Measurements from ENCODE around the gene SGCD. TPM values are rescaled to one million over a fixed set of nuclear protein-coding genes. Genes with fewer than 3 reads are reported as not detected.

The SGCD gene
- total RNA-seq, 1 experiment from 2014 or later, result not detected

DNA sequence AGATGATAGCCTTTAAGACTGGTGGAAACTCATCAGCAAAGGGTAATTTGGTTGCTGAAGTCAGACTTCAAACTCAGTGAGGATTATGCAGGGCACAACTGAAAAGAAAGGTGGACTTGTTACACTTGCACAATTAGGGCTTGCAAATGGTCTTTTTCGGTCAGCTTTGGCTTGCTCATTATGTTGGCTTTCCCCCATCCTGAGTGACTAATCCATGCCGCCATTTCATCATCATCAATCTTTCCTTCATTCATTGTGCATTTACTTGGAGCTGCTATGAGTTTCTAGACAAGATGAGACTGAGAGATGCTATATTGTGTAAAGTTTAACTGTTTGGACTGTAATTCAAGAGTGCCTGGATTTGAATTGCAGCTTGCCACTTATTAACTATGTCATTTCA is 388.3 kb downstream of the SGCD start (continued):
- TF ChIP-seq REST (IDR thresholded peaks at IDR 0.05; ENCODE audit: low read depth), result no peak
- no peak for TF ChIP-seq EZH2phosphoT487 (IDR thresholded peaks at IDR 0.05; ENCODE audit: borderline replicate concordance)
- TF ChIP-seq EGR1 (IDR thresholded peaks at IDR 0.05; ENCODE audit: low read depth), result no peak
- no peak for TF ChIP-seq CEBPB (IDR thresholded peaks at IDR 0.05; ENCODE audit: low read depth)
- no peak for TF ChIP-seq YY1 (IDR thresholded peaks at IDR 0.05; ENCODE audit: extremely low read depth, insufficient replicate concordance, low read depth, low read length)

- no peak overlapping the region for H3K4me2 ChIP-seq (ENCODE audit: low read length)
- no peak overlapping the region for H3K9ac ChIP-seq (ENCODE audit: low read length)
- H3K4me1 ChIP-seq (ENCODE audit: control insufficient read depth in 1 of 2, insufficient read depth in 2 of 2, low read length in 2 of 2), result no peaks in the 10 kb centered on the region
- no peaks in the 10 kb centered on the region for H3K79me2 ChIP-seq (ENCODE audit: insufficient read depth, low read length)
- no peak overlapping the region for H2AFZ ChIP-seq (ENCODE audit: low read depth, low read length, poor library complexity, severe bottlenecking)
- H3K27me3 ChIP-seq (ENCODE audit: insufficient read depth, low read length), result no peaks in the 10 kb centered on the region
- no peaks in the 10 kb centered on the region for H3K36me3 ChIP-seq (ENCODE audit: control insufficient read depth in 1 of 2, insufficient read depth in 2 of 2, low read length in 2 of 2)
- ATAC-seq (no peak), DNase-seq (ENCODE audit: low read depth, low spot score) (no peak)
- no peak overlapping the region for H3K27ac ChIP-seq (ENCODE audit: low read depth, low read length)
- CTCF ChIA-PET, result no interaction called here
- RAD21 ChIA-PET (ENCODE audit: low non-redundant PET in 1 of 2, low total read pairs in 2 of 2, uncharacterized antibody in 2 of 2, unreplicated experiment in 2 of 2), result no interaction called here
- TF ChIP-seq EGR1 (IDR thresholded peaks at IDR 0.05; ENCODE audit: low read depth) (no peak), TCF7L2 (IDR thresholded peaks at IDR 0.05; ENCODE audit: borderline replicate concordance, extremely low read depth, insufficient read depth, insufficient read length) (no peak), CEBPB (IDR thresholded peaks at IDR 0.05; ENCODE audit: low read depth) (no peak), FOSL1 (IDR thresholded peaks at IDR 0.05; ENCODE audit: low read depth) (no peak)
- H3K4me3 ChIP-seq (replicated peaks in 1 of 2; ENCODE audit: low read depth in 1 of 2, low read length in 2 of 2), result no peak overlapping the region
- POLR2A ChIA-PET, result no interaction called here
- H4K20me1 ChIP-seq (ENCODE audit: insufficient read depth), result no peaks in the 10 kb centered on the region
- intact Hi-C loops (cut with micrococcal nuclease), result no loop called here
- no peaks in the 10 kb centered on the region for H3K9me2 ChIP-seq (ENCODE audit: insufficient read depth)
- no peaks in the 10 kb centered on the region for H3K9me3 ChIP-seq (ENCODE audit: control insufficient read depth in 1 of 2, insufficient read depth in 1 of 2, low read depth in 1 of 2, low read length in 2 of 2)
- BruUV-seq (replicated peaks), result no TSS peak
These were observed 389.8 kb downstream of the SGCD start for GRCh38 chr5:156716591-156717380.

Measured in HCT116 (cell line).